Retinal pigment epithelial cell (primary cell): Measurements from ENCODE around the gene ZNF407.
"Not testable (repeated sequence)": the region's sequence is repeated elsewhere in the genome, so short reads cannot be mapped to it uniquely, and the experiment has no call there.

Experiments used
- DNase-seq: peaks from one replicate; pipeline ENCODE4 v3.0.0-alpha.2; 2010; ENCODE audit warnings: low read depth
- H3K4me3 ChIP-seq: 2 replicates; pipeline ENCODE4 v1.5.1; 2011; ENCODE audit warnings: mild to moderate bottlenecking, low read length, control low read depth, moderate library complexity
- CTCF ChIP-seq: conservative IDR thresholded peaks from 2 replicates; pipeline ENCODE4 v1.5.1; 2011; ENCODE audit warnings: low read depth, low read length, control low read depth, inconsistent platforms

The ZNF407 gene

GRCh38 chr18:74562131-74562730 lies 35.4 kb upstream of the ZNF407 start:
- DNase-seq, result no peak
- no peak overlapping the region for H3K4me3 ChIP-seq
- no peak for TF ChIP-seq CTCF

DNA sequence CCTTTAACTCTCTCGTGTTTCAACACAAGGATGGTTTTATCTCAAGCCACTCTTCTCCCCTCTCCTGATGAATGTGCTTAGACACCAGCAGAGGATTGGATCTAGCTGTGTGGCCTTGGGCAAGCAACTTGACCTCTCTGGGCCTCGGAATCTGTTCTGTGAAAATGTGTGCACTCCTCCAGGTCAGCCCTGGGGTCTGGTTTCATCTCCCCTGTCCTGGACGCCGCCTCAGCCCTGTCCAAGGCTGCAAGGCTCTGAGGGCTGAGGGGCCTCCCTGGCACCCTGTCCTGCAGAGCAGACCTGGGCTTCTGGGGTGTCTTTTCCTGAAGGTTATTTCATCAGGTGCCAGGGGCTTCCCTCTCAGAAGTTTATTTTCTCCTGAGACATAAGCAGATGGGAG lies 34.9 kb upstream of the ZNF407 start:
- H3K4me3 ChIP-seq, result no peak overlapping the region
- no peak for TF ChIP-seq CTCF
- DNase-seq, result no peak

DNA sequence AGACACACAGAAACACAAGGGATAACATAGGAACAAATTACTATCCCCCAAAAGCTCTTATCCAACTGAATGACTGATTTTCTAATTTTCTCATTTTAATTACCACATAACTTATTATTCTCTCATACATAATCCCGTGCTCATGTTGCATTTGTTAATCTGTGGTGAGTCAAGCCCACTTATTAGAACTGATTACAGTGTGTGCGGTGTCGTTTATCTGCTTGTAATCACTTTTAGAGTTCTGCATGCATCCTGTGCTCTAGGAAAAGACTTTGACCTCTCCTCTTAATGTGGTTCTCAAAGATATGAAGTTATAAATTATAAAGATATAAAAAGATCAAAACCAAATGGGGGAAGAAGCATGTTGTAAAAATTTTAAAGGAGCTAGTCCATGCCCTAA lies 33.7 kb upstream of the ZNF407 start:
- no peak for DNase-seq
- H3K4me3 ChIP-seq, result no peak overlapping the region
- no peak for TF ChIP-seq CTCF

DNA sequence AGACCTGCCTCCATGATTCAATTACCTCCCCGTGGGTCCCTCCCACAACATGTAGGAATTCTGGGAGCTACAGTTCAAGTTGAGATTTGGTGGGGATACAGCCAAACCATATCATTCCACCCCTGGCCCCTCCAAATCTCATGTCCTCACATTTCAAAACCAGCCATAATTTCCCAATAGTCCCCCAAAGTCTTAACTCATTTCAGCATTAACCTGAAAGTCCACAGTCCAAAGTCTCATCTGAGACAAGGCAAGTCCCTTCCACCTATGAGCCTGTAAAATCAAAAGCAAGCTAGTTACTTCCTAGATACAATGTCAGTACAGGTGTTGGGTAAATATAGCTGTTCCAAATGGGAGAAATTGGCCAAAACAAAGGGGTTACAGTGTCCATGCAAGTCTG lies 32.5 kb upstream of the ZNF407 start:
- not testable (repeated sequence) for DNase-seq, H3K4me3 ChIP-seq

GRCh38 chr18:74565993-74566392 lies 31.7 kb upstream of the ZNF407 start:
- not testable (repeated sequence) for DNase-seq

GRCh38 chr18:74567822-74568221 lies 29.8 kb upstream of the ZNF407 start:
- no peak for TF ChIP-seq CTCF
- no peak for DNase-seq

More at GRCh38 chr18:74565993-74566392, 31.7 kb upstream of the ZNF407 start:
- H3K4me3 ChIP-seq, result not testable (repeated sequence)

DNA sequence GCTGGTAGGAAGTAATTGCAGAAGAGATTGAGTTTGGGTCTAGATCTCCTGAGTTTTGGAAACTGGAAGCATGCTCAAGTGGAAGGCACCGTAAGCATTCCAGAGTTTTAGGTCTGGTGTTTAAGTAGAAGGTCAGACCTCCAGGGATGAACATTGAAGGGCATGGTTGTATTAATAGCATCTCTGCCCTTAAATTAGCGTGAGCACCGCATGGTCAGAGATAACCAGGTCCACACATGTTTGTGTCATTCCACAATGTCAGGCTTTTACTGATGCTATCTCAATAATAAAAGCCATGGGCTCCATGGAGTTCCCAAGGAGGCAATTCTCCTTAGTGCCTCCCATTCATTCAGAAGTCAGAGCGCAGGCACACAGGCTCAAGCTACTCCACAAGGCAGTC lies 28.3 kb upstream of the ZNF407 start:
- DNase-seq, result no peak
- TF ChIP-seq CTCF, result no peak
- no peak overlapping the region for H3K4me3 ChIP-seq

More at GRCh38 chr18:74567822-74568221, 29.8 kb upstream of the ZNF407 start:
- no peak overlapping the region for H3K4me3 ChIP-seq

- H3K4me3 ChIP-seq, result no peak overlapping the region
- DNase-seq, result no peak
- no peak for TF ChIP-seq CTCF
These were observed 27.4 kb upstream of the ZNF407 start for GRCh38 chr18:74570266-74570665.
